Activated gamma-delta T cell treated with Interleukin-2 at 50 U/mL for 16 hours (primary cell): ENCODE results near the gene MSANTD4.
"Not testable (repeated sequence)": the region's sequence is repeated elsewhere in the genome, so short reads cannot be mapped to it uniquely, and the experiment has no call there.

Experiments
- DNase-seq: peaks from one replicate; pipeline ENCODE4 v3.0.0-alpha.2; 2020

The MSANTD4 gene

GRCh38 chr11:106012744-106013143 lies 9.3 kb downstream of the MSANTD4 start:
- no peak for DNase-seq

DNA sequence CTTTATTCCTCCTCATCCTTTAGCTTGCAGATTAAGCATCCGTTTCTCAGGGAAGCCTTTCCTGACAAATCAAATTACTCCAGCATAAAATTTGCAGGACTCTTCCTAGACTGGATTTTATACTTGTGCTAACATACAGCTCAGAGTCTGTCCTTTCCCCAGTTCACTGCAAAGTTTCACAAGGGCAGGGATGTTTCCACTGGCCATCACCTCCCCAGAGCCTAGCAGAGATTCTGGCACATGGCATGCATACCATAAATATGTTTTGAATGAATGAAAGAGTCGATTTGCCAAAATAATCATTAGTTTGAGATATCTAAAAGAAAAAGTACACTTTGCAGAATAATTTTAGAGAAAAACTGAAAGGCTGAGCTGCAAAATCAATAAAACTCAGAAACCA lies 10.6 kb downstream of the MSANTD4 start:
- DNase-seq, result no peak

DNA sequence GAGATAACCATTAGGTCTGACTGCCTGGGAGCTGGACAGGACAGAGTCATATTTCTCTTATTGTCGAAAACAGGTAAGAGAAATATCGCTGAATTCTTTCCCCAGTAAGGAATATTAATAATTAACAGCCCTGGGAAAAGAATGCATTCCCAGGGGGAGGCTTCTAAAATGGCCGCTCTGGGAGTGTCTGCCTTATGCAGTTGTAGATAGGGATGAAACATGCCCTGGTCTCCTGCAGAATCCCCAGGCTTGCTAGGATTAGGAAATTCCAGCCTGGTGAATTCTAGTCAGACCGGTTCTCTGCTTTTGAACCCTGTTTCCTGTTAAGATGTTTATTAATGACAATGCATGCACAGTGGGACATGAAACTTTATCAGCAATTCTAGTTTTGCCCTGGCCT lies 18.9 kb downstream of the MSANTD4 start:
- DNase-seq, result not testable (repeated sequence)

- DNase-seq, result no peak
These were observed 20.6 kb downstream of the MSANTD4 start for GRCh38 chr11:106001304-106002012.

DNA sequence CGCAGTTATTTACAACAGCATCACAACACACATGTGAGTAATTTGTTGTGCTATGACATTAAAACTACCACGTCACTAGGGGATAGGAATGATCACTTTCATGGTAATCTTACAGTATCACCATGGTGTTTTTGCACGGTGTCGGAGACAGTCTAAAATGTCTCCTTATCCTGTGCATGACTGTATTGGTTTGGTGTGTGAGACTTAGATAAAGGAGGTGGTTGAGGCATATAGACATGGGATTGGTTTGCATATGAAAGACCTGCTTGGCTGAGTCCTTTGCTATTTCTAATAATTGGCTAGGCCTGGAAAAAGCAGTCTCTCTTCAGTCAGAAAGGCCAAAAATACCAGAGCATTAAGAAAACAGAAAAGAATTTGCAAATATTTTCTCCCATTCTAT lies 30.2 kb downstream of the MSANTD4 start:
- DNase-seq, result no peak

DNA sequence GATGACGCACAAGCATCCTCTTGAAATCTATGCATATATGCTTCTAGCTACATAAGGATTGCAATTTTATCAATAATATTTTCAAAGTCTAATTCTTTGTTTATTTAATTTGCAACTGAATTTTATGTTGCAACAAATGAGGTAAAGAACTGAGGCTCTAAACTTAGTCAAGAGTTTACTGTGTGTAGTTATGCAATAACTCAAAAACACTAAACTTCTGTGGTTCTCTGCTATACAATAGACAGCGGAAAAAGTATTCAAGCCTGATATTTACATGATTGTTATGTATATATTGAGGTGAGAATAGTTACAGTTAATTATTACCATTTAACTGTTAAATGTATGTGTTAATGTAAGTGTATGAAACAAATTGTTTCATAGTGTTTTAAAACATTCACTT lies 32.9 kb downstream of the MSANTD4 start:
- no peak for DNase-seq

GRCh38 chr11:105988197-105988596 lies 33.8 kb downstream of the MSANTD4 start:
- no peak for DNase-seq

DNA sequence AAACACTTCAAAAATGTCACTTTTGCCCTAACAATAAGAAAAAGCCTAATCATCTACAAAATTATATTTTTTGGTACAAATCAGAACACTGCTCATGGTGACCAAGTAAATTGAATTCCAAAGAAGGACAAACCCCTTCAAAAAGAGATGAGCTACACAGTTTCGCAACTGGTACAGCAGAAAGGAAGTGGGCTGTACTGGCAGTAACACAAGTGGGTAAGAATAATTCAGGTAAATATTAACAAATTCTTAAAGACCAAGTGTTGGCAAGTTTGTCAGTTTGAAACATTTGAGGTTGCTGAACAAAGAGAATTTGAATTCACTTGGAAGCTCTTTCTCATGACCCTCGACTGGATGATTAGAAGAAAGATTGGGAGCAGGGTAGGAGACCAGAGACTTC lies 35.5 kb downstream of the MSANTD4 start:
- no peak for DNase-seq

- DNase-seq, result no peak
These were observed 41.9 kb downstream of the MSANTD4 start for GRCh38 chr11:105979997-105980703.

DNA sequence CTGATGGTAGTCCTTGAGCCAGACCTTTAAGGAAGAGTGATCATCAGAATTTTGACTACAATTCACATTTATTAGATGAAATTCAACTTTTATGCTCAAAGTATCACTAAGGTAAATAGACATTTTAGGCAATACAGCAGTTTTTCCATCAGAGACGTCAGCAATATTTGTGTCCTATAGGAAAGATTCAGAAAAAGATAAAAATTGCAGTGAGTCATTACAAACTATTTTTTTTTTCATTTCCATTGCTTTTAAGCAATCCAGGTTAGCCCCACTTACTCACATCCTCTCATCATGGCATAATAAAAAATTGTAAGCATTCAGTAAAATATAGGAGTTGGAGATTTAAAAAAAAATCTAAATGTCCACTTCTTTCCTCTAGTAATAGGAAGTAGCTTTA lies 46.9 kb downstream of the MSANTD4 start:
- no peak for DNase-seq

- no peak for DNase-seq
These were observed 52.3 kb downstream of the MSANTD4 start for GRCh38 chr11:105969756-105970155.

DNA sequence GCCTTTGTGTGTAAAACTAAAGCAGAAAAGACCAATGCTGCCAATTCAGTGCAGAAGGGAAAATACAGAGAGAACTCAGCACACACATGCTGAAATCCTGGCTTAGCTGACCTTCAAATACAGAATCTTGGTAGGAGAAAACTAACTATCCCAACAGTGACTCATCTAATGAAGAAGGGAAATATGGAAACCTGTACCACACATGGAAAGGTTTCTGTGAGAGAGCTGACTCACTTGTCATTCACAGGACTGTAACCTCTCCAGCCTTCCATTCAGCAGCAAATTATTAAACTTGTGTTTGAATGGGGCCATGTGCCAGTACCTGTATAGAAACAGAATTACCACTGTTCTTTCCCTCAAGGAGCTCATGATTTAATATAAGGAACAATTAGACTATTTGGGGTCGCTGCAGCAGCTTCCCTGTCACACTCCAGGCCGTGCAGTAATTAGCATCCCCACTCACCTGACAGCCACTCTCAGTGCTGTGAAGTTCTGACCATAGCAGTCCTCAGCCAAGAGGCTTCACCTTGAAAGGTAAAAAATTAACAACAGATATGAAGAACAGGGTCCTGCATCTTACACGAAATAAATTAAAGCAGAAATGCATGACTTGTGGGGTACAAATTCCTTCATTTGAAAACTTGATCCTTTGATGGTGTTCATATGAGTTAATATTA lies 53.9 kb downstream of the MSANTD4 start:
- DNase-seq, result no peak

GRCh38 chr11:105960252-105961245 lies 61.5 kb downstream of the MSANTD4 start:
- no peak for DNase-seq
